Aorta (tissue), 5 donors: ENCODE data around the gene PLXDC2. TPM values are rescaled to one million over a fixed set of nuclear protein-coding genes. Genes with fewer than 3 reads are reported as not detected.

Experiments
- ATAC-seq: fragments of 200-7000 bp; cut with Tn5 transposase; one replicate; pipeline ENCODE4 v1.9.1; 2022; ENCODE audit warnings: moderate library complexity; ENCODE audit not compliant: low FRiP score
- DNase-seq, 2 donors: peaks; one replicate each; pipeline ENCODE4 v3.0.0-alpha.2; 2020
- H3K27ac ChIP-seq, 2 donors: one replicate each; pipeline ENCODE4 v1.5.1; 2013; ENCODE audit warnings: low read length in 2 of 2, mild to moderate bottlenecking in 2 of 2, moderate library complexity in 2 of 2, control low read depth in 1 of 2, inconsistent platforms in 1 of 2, low read depth in 1 of 2
- H3K27me3 ChIP-seq, 2 donors: one replicate each; pipeline ENCODE4 v1.6.1; 2013; ENCODE audit warnings: control low read depth in 1 of 2, low read length in 1 of 2, mild to moderate bottlenecking in 1 of 2, moderate library complexity in 1 of 2; ENCODE audit not compliant: insufficient read depth in 2 of 2, control insufficient read depth in 1 of 2
- H3K36me3 ChIP-seq, 2 donors: one replicate each; pipeline ENCODE4 v1.6.1; 2013; ENCODE audit warnings: control low read depth in 1 of 2, low read length in 1 of 2, mild to moderate bottlenecking in 1 of 2; ENCODE audit not compliant: insufficient read depth in 2 of 2, control insufficient read depth in 1 of 2
- H3K4me1 ChIP-seq, 2 donors: one replicate each; pipeline ENCODE4 v1.6.1; 2013; ENCODE audit warnings: low read length in 2 of 2, control low read depth in 1 of 2, mild to moderate bottlenecking in 1 of 2, moderate library complexity in 1 of 2; ENCODE audit not compliant: insufficient read depth in 2 of 2, control insufficient read depth in 1 of 2
- H3K4me3 ChIP-seq, 2 donors: one replicate each; pipeline ENCODE4 v1.5.1; 2013; ENCODE audit warnings: low read length in 2 of 2, control low read depth in 1 of 2, mild to moderate bottlenecking in 1 of 2
- H3K9me3 ChIP-seq: one replicate; pipeline ENCODE4 v1.6.1; 2013; ENCODE audit warnings: mild to moderate bottlenecking, low read length; ENCODE audit not compliant: control insufficient read depth
- WGBS, 2 donors: extraction: QIAGEN DNeasy Blood & Tissue Kit; methylation state at CpG; one replicate each; pipeline ENCODE4 v1.1.7; 2013; 5-methylcytosine and 5-hydroxymethylcytosine counted together
- intact Hi-C, 2 donors: fragments of 100-400 bp; cut with DNase I; formaldehyde crosslinking; loops; one replicate each; pipeline versions ENCODE4 v1.14.2 to v1.15.0; 2022
- polyA plus RNA-seq, 2 donors: library from polyadenylated mRNA; stranded (reverse); fragments of 200-250 nt; gene quantifications; one replicate each; pipeline ENCODE4 v1.2.3, GENCODE V29; 2013
- total RNA-seq, 2 donors: library from RNA; stranded (reverse); fragmentation: NEBNext Ultra II Directional; extraction: Animal tissue kit (Norgen Biotek cat#: 25700); gene quantifications; one replicate each; pipeline ENCODE4 v1.2.1, GENCODE V29; 2021
- donor health status: healthy with polysubstance abuse.
- donor health status: Bipolar disorder and iron deficiency.
- donor health status: DM: no; HTN: no; CAD: no.
- donor health status: DM: no; HTN: no; CAD: no.
- donor health status: DM: yes; HTN: yes; CAD: no.

Gene PLXDC2
- total and polyA plus RNA-seq, 4 donors: 14.7 to 155 (median 57.4) TPM

GRCh38 chr10:19819419-19820033 is 3.3 kb downstream of the PLXDC2 start:
- H3K27ac ChIP-seq: no peak overlapping the region
- WGBS, 2 donors: 0% methylated on average over 2 of the region's 2 CpGs
- intact Hi-C loops: loop anchor here (5.0 to 10.0 kb wide), 8 partner anchors 103 to 1035 kb away; no protein-coding TSS in a partner anchor
- no peaks in the 10 kb centered on the region for H3K9me3 ChIP-seq
- H3K36me3 ChIP-seq: no peaks in the 10 kb centered on the region
- no peaks in the 10 kb centered on the region for H3K27me3 ChIP-seq
- H3K4me3 ChIP-seq: no peak overlapping the region
- DNase-seq (no peak), ATAC-seq (peak; percentile 42)
- peaks cover 0 to 2% of the 10 kb centered on the region in 2 donors for H3K4me1 ChIP-seq

GRCh38 chr10:19824381-19825342 is 8.4 kb downstream of the PLXDC2 start:
- no peak for ATAC-seq
- Histone ChIP-seq H3K27me3 (no peaks in the 10 kb centered on the region), H3K36me3 (no peaks in the 10 kb centered on the region), H3K4me3 (peak overlapping the region in 1 of 2 donors; percentile 26), H3K27ac (no peak overlapping the region), H3K4me1 (peaks cover 6 to 15% of the 10 kb centered on the region in 2 donors), H3K9me3 (no peaks in the 10 kb centered on the region)
- intact Hi-C loops: no loop called here
- WGBS, 2 donors: 51 to 55% methylated on average over 5 of the region's 5 CpGs
- DNase-seq: no peak

DNA sequence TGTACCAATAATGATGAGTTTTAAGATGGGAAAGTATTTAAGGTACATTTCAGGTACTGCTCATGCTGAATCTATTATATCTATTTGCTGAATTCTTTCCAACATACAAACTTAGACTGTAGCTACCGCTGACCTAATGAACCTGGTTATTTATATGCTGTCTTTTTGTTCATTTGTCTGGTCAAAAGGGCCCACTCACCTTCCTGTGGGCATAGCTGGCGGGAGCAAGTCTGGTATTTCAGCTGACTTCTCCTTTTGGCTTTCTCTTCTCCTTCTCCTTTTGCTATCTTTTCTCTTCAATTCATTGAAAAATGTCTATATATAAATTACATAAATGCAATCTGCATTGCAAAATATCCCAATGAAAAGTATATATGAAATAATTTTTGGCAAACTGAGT is 9.5 kb downstream of the PLXDC2 start:
- H3K27me3 ChIP-seq: no peaks in the 10 kb centered on the region
- no peak overlapping the region for H3K4me3 ChIP-seq
- no peak overlapping the region for H3K27ac ChIP-seq
- no peaks in the 10 kb centered on the region for H3K9me3 ChIP-seq
- peaks cover 8 to 18% of the 10 kb centered on the region in 2 donors for H3K4me1 ChIP-seq
- DNase-seq (no peak), ATAC-seq (no peak)
- no peaks in the 10 kb centered on the region for H3K36me3 ChIP-seq
- 67 to 72% methylated on average over 2 of the region's 2 CpGs for WGBS, 2 donors
- intact Hi-C loops: no loop called here

- WGBS, 2 donors: 22 to 27% methylated on average over 4 of the region's 4 CpGs
- Histone ChIP-seq H3K27me3 (no peaks in the 10 kb centered on the region), H3K9me3 (no peaks in the 10 kb centered on the region), H3K27ac (no peak overlapping the region), H3K36me3 (no peaks in the 10 kb centered on the region), H3K4me1 (peaks cover 8 to 18% of the 10 kb centered on the region in 2 donors), H3K4me3 (peak overlapping the region in 1 of 2 donors; percentile 18)
- intact Hi-C loops: no loop called here
- DNase-seq: no peak
- ATAC-seq: peak; percentile 55
These were observed 10.5 kb downstream of the PLXDC2 start for GRCh38 chr10:19826712-19827111.

GRCh38 chr10:19828278-19829049 is 12.2 kb downstream of the PLXDC2 start:
- 38 to 42% methylated on average over 3 of the region's 3 CpGs for WGBS, 2 donors
- no peaks in the 10 kb centered on the region for H3K27me3 ChIP-seq
- H3K9me3 ChIP-seq: no peaks in the 10 kb centered on the region
- no peak overlapping the region for H3K27ac ChIP-seq
- peaks cover 10 to 18% of the 10 kb centered on the region in 2 donors for H3K4me1 ChIP-seq
- DNase-seq (no peak), ATAC-seq (peak; percentile 79)
- H3K36me3 ChIP-seq: no peaks in the 10 kb centered on the region
- intact Hi-C loops: no loop called here
- H3K4me3 ChIP-seq: no peak overlapping the region

- 49 to 53% methylated on average over 9 of the region's 9 CpGs for WGBS, 2 donors
- ATAC-seq (no peak), DNase-seq (no peak)
- Histone ChIP-seq H3K36me3 (no peaks in the 10 kb centered on the region), H3K9me3 (no peaks in the 10 kb centered on the region), H3K27ac (no peak overlapping the region), H3K27me3 (no peaks in the 10 kb centered on the region), H3K4me3 (no peak overlapping the region), H3K4me1 (peaks cover 9% of the 10 kb centered on the region in 2 donors)
- intact Hi-C loops: no loop called here
These were observed 16.5 kb downstream of the PLXDC2 start for GRCh38 chr10:19832699-19833098.

GRCh38 chr10:19833170-19833824 is 17.1 kb downstream of the PLXDC2 start:
- H3K4me1 ChIP-seq: peaks cover 3 to 9% of the 10 kb centered on the region in 2 donors
- intact Hi-C loops: no loop called here

DNA sequence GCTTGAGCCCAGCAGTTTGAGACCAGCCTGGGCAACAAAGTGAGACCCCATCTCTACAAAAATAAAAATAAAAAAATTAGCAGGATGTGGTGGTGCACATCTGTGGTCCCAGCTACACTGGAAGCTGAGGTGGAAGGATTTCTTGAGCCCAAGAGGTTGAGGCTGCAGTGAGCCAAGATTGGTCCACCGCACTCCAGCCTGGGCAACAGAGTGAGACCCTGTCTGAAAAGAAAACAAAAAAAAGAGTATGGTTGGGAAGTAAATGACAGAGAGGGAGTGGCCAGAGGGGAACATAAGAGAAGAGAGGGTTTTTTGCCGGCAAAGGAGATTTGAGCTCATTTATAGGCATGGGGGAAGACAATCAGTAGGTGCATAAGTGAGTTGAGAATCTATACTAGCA is 19.7 kb downstream of the PLXDC2 start:
- WGBS, 2 donors: 72 to 77% methylated on average over 2 of the region's 2 CpGs
- peaks cover 0 to 3% of the 10 kb centered on the region in 2 donors for H3K4me1 ChIP-seq
- no peak for DNase-seq
- H3K4me3 ChIP-seq: no peak overlapping the region
- H3K27ac ChIP-seq: no peak overlapping the region
- intact Hi-C loops: no loop called here
- H3K27me3 ChIP-seq: no peaks in the 10 kb centered on the region
- H3K9me3 ChIP-seq: no peaks in the 10 kb centered on the region
- ATAC-seq: no peak
- H3K36me3 ChIP-seq: no peaks in the 10 kb centered on the region

More at GRCh38 chr10:19833170-19833824, 17.1 kb downstream of the PLXDC2 start:
- Histone ChIP-seq H3K27me3 (no peaks in the 10 kb centered on the region), H3K27ac (no peak overlapping the region), H3K4me3 (no peak overlapping the region), H3K36me3 (no peaks in the 10 kb centered on the region), H3K9me3 (no peaks in the 10 kb centered on the region)
- ATAC-seq (no peak), DNase-seq (no peak)
- WGBS, 2 donors: 74 to 75% methylated on average over 8 of the region's 8 CpGs
